Gastrocnemius medialis (tissue), 4 donors: ENCODE measurements around the gene SPEN. TPM values are rescaled to one million over a fixed set of nuclear protein-coding genes. Genes with fewer than 3 reads are reported as not detected.
"Not testable (repeated sequence)": the region's sequence is repeated elsewhere in the genome, so short reads cannot be mapped to it uniquely, and the experiment has no call there.

Experiments
- ATAC-seq, 2 donors: fragments of 150-250 bp; one replicate each; pipeline ENCODE4 v1.9.1; 2016
- DNase-seq, 2 donors: peaks; one replicate each; pipeline ENCODE4 v3.0.0-alpha.2; 2019
- H3K27ac ChIP-seq, 4 donors: fragments of 200-600 bp; sonication (generic); 1 replicate in 1 of 4; 2 replicates in 3 of 4; pipeline ENCODE4 v1.5.1; 2016 to 2018; ENCODE audit warnings: mild to moderate bottlenecking in 2 of 4, moderate library complexity in 1 of 4
- H3K27me3 ChIP-seq, 3 donors: fragments of 200-600 bp; sonication (generic) in 2 of 3; 1 replicate in 1 of 3; 2 replicates in 2 of 3; pipeline versions ENCODE4 v1.5.1 to v1.6.0; 2016 to 2019; ENCODE audit warnings: mild to moderate bottlenecking in 1 of 3, moderate library complexity in 1 of 3
- H3K36me3 ChIP-seq, 2 donors: fragments of 200-600 bp; sonication (generic) in 1 of 2; one replicate each; pipeline ENCODE4 v1.5.1; 2017 to 2018
- H3K4me1 ChIP-seq, 2 donors: fragments of 200-600 bp; sonication (generic) in 1 of 2; one replicate each; pipeline ENCODE4 v1.5.1; 2016 to 2017; ENCODE audit warnings: mild to moderate bottlenecking in 2 of 2
- H3K4me3 ChIP-seq, 4 donors: fragments of 200-600 bp; sonication (generic) in 3 of 4; 1 replicate in 1 of 4; 2 replicates in 3 of 4; pipeline ENCODE4 v1.5.1; 2016 to 2019; ENCODE audit warnings: mild to moderate bottlenecking in 2 of 4
- H3K9me3 ChIP-seq, 3 donors: fragments of 200-600 bp; sonication (generic) in 2 of 3; 1 replicate in 1 of 3; 2 replicates in 2 of 3; pipeline ENCODE4 v1.5.1; 2016 to 2019
- CTCF ChIP-seq, 5 experiments: fragments of 450-650 bp in 3 of 5; fragments of 200-600 bp in 2 of 5; sonication (generic) in 2 of 5; IDR thresholded peaks in 4 of 5; conservative IDR thresholded peaks in 1 of 5; 1 replicate in 4 of 5; 2 replicates in 1 of 5; pipeline ENCODE4 v1.5.1; 2016 to 2019; ENCODE audit warnings: antibody characterized with exemption in 5 of 5, mild to moderate bottlenecking in 3 of 5, moderate library complexity in 3 of 5
- POLR2A ChIP-seq, 2 donors: fragments of 450-650 bp; IDR thresholded peaks; one replicate each; pipeline ENCODE4 v1.6.1; 2017; ENCODE audit warnings: antibody characterized with exemption in 2 of 2, mild to moderate bottlenecking in 2 of 2, moderate library complexity in 2 of 2
- in situ Hi-C, 4 donors: fragments of 200-750 bp; cut with MboI; loops; one replicate each; pipeline versions ENCODE4 v1.15.0 to v1.8.0; 2017; ENCODE audit warnings: low sequenced_read_pairs in 4 of 4
- intact Hi-C: fragments of 100-400 bp; cut with DNase I; formaldehyde crosslinking; loops from one replicate; pipeline ENCODE4 v1.15.1; 2023; ENCODE audit warnings: low total_unique reads
- total RNA-seq, 4 donors: library from RNA; depleted of rRNA; stranded (reverse); fragments of >200 nt; gene quantifications; one replicate each; pipeline versions ENCODE4 v1.1.0 to v1.2.3, GENCODE V29; 2016

The SPEN gene
- total RNA-seq, 4 donors from 2014 or later = 21.7 to 55.5 (median 38.0) TPM

- in situ Hi-C loops = no loop called here
- Histone ChIP-seq H3K36me3 (no peaks in the 10 kb centered on the region), H3K4me1 (peaks cover 4 to 18% of the 10 kb centered on the region in 2 donors), H3K9me3 (no peaks in the 10 kb centered on the region), H3K27ac (peak overlapping the region in 3 of 4 donors; percentile 16 to 56 (median 31)), H3K27me3 (no peaks in the 10 kb centered on the region), H3K4me3 (no peak overlapping the region)
- no peak for TF ChIP-seq POLR2A (IDR thresholded peaks at IDR 0.05)
- DNase-seq = no peak
- peak; percentile 24 to 37 for ATAC-seq
- intact Hi-C loops = no loop called here
Observed at GRCh38 chr1:15825800-15826199, 21.7 kb upstream of the SPEN start.

- peak overlapping the region in 1 of 4 donors; percentile 29 for H3K27ac ChIP-seq
- H3K4me1 ChIP-seq = peaks cover 6 to 23% of the 10 kb centered on the region in 2 donors
- no peak for TF ChIP-seq POLR2A (IDR thresholded peaks at IDR 0.05)
- no peak for TF ChIP-seq CTCF (IDR thresholded peaks at IDR 0.05 in 4 of 5, conservative IDR thresholded peaks at IDR 0.05 in 1 of 5)
- intact Hi-C loops (no loop called here), in situ Hi-C loops (no loop called here)
- H3K9me3 ChIP-seq = no peaks in the 10 kb centered on the region
- no peak overlapping the region for H3K4me3 ChIP-seq
- ATAC-seq (no peak), DNase-seq (no peak)
- no peaks in the 10 kb centered on the region for H3K36me3 ChIP-seq
- no peaks in the 10 kb centered on the region for H3K27me3 ChIP-seq
Observed at GRCh38 chr1:15826810-15827507, 20.5 kb upstream of the SPEN start.

GRCh38 chr1:15827567-15827966 lies 19.9 kb upstream of the SPEN start:
- intact Hi-C loops, H3K4me3 ChIP-seq, H3K9me3 ChIP-seq, H3K27me3 ChIP-seq, H3K36me3 ChIP-seq, H3K27ac ChIP-seq, ATAC-seq, DNase-seq, in situ Hi-C loops: not testable (repeated sequence)
- peaks cover 10 to 23% of the 10 kb centered on the region in 2 donors for H3K4me1 ChIP-seq

- H3K27ac ChIP-seq, ATAC-seq, H3K27me3 ChIP-seq, H3K9me3 ChIP-seq, H3K36me3 ChIP-seq, H3K4me3 ChIP-seq, intact Hi-C loops, in situ Hi-C loops, DNase-seq: not testable (repeated sequence)
- H3K4me1 ChIP-seq = peaks cover 20 to 23% of the 10 kb centered on the region in 2 donors
Observed at GRCh38 chr1:15828931-15829330, 18.6 kb upstream of the SPEN start.

- H3K9me3 ChIP-seq = no peaks in the 10 kb centered on the region
- no peak overlapping the region for H3K4me3 ChIP-seq
- intact Hi-C loops = loop anchor here (5.0 to 10.0 kb wide), 2 partner anchors 72 to 205 kb away; no protein-coding TSS in a partner anchor
- DNase-seq (no peak), ATAC-seq (no peak)
- TF ChIP-seq CTCF (IDR thresholded peaks at IDR 0.05 in 4 of 5, conservative IDR thresholded peaks at IDR 0.05 in 1 of 5) (no peak), POLR2A (IDR thresholded peaks at IDR 0.05) (no peak)
- H3K27ac ChIP-seq = peak overlapping the region in 3 of 4 donors; percentile 18 to 100 (median 96)
- no peaks in the 10 kb centered on the region for H3K27me3 ChIP-seq
- H3K4me1 ChIP-seq = peaks cover 20 to 21% of the 10 kb centered on the region in 2 donors
- in situ Hi-C loops = loop anchor here in 1 of 4 donors (10.0 kb wide), 1 partner anchor 55 kb away; no protein-coding TSS in a partner anchor
- H3K36me3 ChIP-seq = no peaks in the 10 kb centered on the region
Observed at GRCh38 chr1:15830258-15830657, 17.2 kb upstream of the SPEN start.

GRCh38 chr1:15833069-15833679 lies 14.3 kb upstream of the SPEN start:
- ATAC-seq (peak in 1 of 2 donors; percentile 25), DNase-seq (peak; percentile 46 to 76)
- TF ChIP-seq POLR2A (IDR thresholded peaks at IDR 0.05) (peak in 1 of 2 donors; percentile 31), CTCF (IDR thresholded peaks at IDR 0.05 in 4 of 5, conservative IDR thresholded peaks at IDR 0.05 in 1 of 5) (no peak)
- H3K27ac ChIP-seq = peak overlapping the region; percentile 96 to 100 (median 98)
- H3K36me3 ChIP-seq = no peaks in the 10 kb centered on the region
- in situ Hi-C loops (loop anchor here in 1 of 4 donors (10.0 kb wide), 1 partner anchor 52 kb away; no protein-coding TSS in a partner anchor), intact Hi-C loops (loop anchor here (5.0 to 10.0 kb wide), 2 partner anchors 69 to 208 kb away; no protein-coding TSS in a partner anchor)
- H3K27me3 ChIP-seq = no peaks in the 10 kb centered on the region
- H3K9me3 ChIP-seq = no peaks in the 10 kb centered on the region
- peak overlapping the region; percentile 71 to 98 (median 82) for H3K4me3 ChIP-seq
- H3K4me1 ChIP-seq = peaks cover 5 to 16% of the 10 kb centered on the region in 2 donors
